Measurements from ENCODE around the gene PLXDC2. TPM values are rescaled to one million over a fixed set of nuclear protein-coding genes. Genes with fewer than 3 reads are reported as not detected.

The PLXDC2 gene
- total RNA-seq, 1 experiment from 2014 or later, result not detected

DNA sequence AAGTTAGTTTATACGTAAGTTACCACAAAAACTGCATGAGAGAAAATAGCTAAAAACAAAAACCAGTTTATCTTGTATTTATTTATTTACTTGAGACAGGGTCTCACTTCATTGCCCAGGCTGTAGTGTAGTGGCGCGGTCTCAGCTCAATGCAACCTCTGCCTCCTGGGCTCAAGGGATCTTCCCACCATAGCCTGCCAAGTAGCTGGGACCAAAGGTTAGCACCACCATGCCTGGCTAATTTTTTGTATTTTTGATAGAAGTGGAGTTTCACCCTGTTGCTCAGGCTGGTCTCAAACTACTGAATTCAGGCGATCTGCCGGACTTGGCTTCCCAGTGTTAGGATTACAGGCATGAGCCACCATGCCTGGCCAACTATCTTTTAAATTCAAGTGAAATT is 277.4 kb downstream of the PLXDC2 start:
- TF ChIP-seq EZH2 (IDR thresholded peaks at IDR 0.05; ENCODE audit: low read length, unreplicated experiment) (no peak), EZH2phosphoT487 (IDR thresholded peaks at IDR 0.05; ENCODE audit: borderline replicate concordance, low read length) (no peak)
- TF ChIP-seq, protein P1, sequence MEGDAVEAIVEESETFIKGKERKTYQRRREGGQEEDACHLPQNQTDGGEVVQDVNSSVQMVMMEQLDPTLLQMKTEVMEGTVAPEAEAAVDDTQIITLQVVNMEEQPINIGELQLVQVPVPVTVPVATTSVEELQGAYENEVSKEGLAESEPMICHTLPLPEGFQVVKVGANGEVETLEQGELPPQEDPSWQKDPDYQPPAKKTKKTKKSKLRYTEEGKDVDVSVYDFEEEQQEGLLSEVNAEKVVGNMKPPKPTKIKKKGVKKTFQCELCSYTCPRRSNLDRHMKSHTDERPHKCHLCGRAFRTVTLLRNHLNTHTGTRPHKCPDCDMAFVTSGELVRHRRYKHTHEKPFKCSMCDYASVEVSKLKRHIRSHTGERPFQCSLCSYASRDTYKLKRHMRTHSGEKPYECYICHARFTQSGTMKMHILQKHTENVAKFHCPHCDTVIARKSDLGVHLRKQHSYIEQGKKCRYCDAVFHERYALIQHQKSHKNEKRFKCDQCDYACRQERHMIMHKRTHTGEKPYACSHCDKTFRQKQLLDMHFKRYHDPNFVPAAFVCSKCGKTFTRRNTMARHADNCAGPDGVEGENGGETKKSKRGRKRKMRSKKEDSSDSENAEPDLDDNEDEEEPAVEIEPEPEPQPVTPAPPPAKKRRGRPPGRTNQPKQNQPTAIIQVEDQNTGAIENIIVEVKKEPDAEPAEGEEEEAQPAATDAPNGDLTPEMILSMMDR (conservative IDR thresholded peaks at IDR 0.05; ENCODE audit: low read depth, low read length), result no peak
- Histone ChIP-seq H3K27me3 (ENCODE audit: low read length) (peaks cover 5% of the 10 kb centered on the region; the same call in 1 of the 2 replicates), H3K4me2 (ENCODE audit: low read length) (no peak overlapping the region), H3K9ac (ENCODE audit: low read length) (no peak overlapping the region), H3K27ac (ENCODE audit: low read length) (no peak overlapping the region), H3K36me3 (ENCODE audit: low read depth, low read length) (no peaks in the 10 kb centered on the region; the same call in 1 of the 2 replicates), H3K4me3 (ENCODE audit: low read length) (no peak overlapping the region), H3K4me1 (ENCODE audit: insufficient read depth, low read length) (no peaks in the 10 kb centered on the region), H2AFZ (ENCODE audit: low read length) (no peak overlapping the region), H3K9me2 (replicated peaks; ENCODE audit: low read length) (no peaks in the 10 kb centered on the region), H4K20me1 (ENCODE audit: low read length) (no peaks in the 10 kb centered on the region), H3K79me2 (ENCODE audit: low read length) (no peaks in the 10 kb centered on the region), H3F3A (ENCODE audit: low read length, unreplicated experiment) (no peaks in the 10 kb centered on the region), H3K9me3 (ENCODE audit: low read length) (no peaks in the 10 kb centered on the region)
- DNase-seq (no peak), ATAC-seq (no peak)
- ChIA-PET CTCF (no interaction called here), POLR2A (ENCODE audit: unreplicated experiment) (no interaction called here)
- BruUV-seq (replicated peaks), result no TSS peak
- intact Hi-C loops (cut with micrococcal nuclease), result no loop called here

DNA sequence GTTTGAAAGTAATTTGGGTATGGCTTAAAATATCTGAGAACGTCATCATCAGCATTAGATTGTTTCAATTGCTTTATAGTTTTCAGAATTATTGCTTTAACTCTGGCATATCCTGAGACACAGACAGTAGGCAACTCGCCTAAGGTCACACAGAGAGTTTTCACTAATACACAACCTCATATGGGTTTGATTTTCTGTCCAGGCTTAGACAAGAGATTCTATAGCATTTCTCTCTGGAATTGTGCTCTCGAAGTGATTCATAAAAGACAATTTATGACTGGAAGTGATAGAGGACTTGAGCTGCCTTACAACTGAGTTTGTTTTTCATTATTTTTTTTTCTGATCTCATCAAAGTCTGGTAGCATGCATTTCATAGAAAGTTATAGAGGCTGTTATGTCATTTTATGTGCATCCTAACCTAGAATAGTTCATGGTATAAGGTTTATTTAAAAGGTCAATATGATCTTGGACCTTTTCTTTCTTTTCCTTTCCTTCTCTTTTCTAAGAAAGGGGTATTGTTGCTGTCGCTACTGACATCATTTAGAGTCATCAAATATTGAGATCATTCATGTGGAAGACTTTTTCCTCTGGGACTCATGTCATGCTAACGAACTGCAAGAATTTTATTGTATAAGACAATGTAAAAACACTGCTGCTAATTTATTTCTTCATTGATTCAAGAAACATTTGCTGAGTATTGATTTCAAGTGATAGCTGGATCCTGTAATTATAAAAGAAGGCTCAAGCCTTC is 278.2 kb downstream of the PLXDC2 start:
- intact Hi-C loops (cut with micrococcal nuclease), result no loop called here
- H3K27ac ChIP-seq (ENCODE audit: low read length), result no peak overlapping the region
- no peak overlapping the region for H3K4me3 ChIP-seq (ENCODE audit: low read length)
- ChIA-PET POLR2A (ENCODE audit: unreplicated experiment) (no interaction called here), CTCF (no interaction called here)
- no TSS peak for BruUV-seq (replicated peaks)
- H3K9me2 ChIP-seq (replicated peaks; ENCODE audit: low read length), result no peaks in the 10 kb centered on the region
- H3K9me3 ChIP-seq (ENCODE audit: low read length), result no peaks in the 10 kb centered on the region
- TF ChIP-seq EZH2phosphoT487 (IDR thresholded peaks at IDR 0.05; ENCODE audit: borderline replicate concordance, low read length), result no peak
- H3K4me1 ChIP-seq (ENCODE audit: insufficient read depth, low read length), result no peaks in the 10 kb centered on the region
- no peaks in the 10 kb centered on the region for H4K20me1 ChIP-seq (ENCODE audit: low read length)
- no peak for DNase-seq
- H3K9ac ChIP-seq (ENCODE audit: low read length), result no peak overlapping the region
- H3F3A ChIP-seq (ENCODE audit: low read length, unreplicated experiment), result no peaks in the 10 kb centered on the region
- H3K79me2 ChIP-seq (ENCODE audit: low read length), result no peaks in the 10 kb centered on the region
- no peak for ATAC-seq
- no peak overlapping the region for H3K4me2 ChIP-seq (ENCODE audit: low read length)
- no peaks in the 10 kb centered on the region; the same call in 1 of the 2 replicates for H3K36me3 ChIP-seq (ENCODE audit: low read depth, low read length)
- peaks cover 5% of the 10 kb centered on the region; the same call in 1 of the 2 replicates for H3K27me3 ChIP-seq (ENCODE audit: low read length)
- no peak overlapping the region for H2AFZ ChIP-seq (ENCODE audit: low read length)

DNA sequence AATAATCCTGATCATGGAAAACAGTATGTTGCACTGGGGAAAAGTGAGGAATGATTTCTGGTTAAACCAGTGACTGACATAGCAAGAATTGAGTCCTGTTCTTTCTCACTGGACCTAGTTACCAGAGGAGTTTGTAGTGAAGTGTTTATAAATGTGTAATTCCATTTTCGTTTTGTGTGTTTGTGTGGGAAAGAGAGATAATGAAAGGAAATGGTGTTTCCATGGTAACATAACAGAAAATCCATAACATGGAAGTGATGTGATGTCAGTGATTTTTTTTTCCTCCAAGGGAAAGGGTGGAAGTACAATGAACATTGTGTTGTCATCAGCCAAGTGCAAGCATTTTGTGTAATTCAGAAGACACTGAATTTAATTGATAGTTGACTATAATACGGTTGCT is 283.9 kb downstream of the PLXDC2 start:
- H3K4me3 ChIP-seq (ENCODE audit: low read length), result no peak overlapping the region
- H3K27ac ChIP-seq (ENCODE audit: low read length), result no peak overlapping the region
- peaks cover 5% of the 10 kb centered on the region; the same call in 1 of the 2 replicates for H3K27me3 ChIP-seq (ENCODE audit: low read length)
- H3K9me3 ChIP-seq (ENCODE audit: low read length), result no peaks in the 10 kb centered on the region
- DNase-seq, result no peak
- H4K20me1 ChIP-seq (ENCODE audit: low read length), result no peaks in the 10 kb centered on the region
- no peaks in the 10 kb centered on the region for H3F3A ChIP-seq (ENCODE audit: low read length, unreplicated experiment)
- no TSS peak for BruUV-seq (replicated peaks)
- H3K9ac ChIP-seq (ENCODE audit: low read length), result no peak overlapping the region
- TF ChIP-seq EZH2 (IDR thresholded peaks at IDR 0.05; ENCODE audit: low read length, unreplicated experiment) (no peak), EZH2phosphoT487 (IDR thresholded peaks at IDR 0.05; ENCODE audit: borderline replicate concordance, low read length) (no peak)
- TF ChIP-seq, protein P1 (conservative IDR thresholded peaks at IDR 0.05; ENCODE audit: low read depth, low read length), result no peak
- H3K36me3 ChIP-seq (ENCODE audit: low read depth, low read length), result no peaks in the 10 kb centered on the region
- intact Hi-C loops (cut with micrococcal nuclease), result no loop called here
- no peaks in the 10 kb centered on the region for H3K9me2 ChIP-seq (replicated peaks; ENCODE audit: low read length)
- no peaks in the 10 kb centered on the region for H3K79me2 ChIP-seq (ENCODE audit: low read length)
- ChIA-PET POLR2A (ENCODE audit: unreplicated experiment) (no interaction called here), CTCF (no interaction called here)
- H3K4me1 ChIP-seq (ENCODE audit: insufficient read depth, low read length), result no peaks in the 10 kb centered on the region
- H2AFZ ChIP-seq (ENCODE audit: low read length), result no peak overlapping the region
- no peak overlapping the region for H3K4me2 ChIP-seq (ENCODE audit: low read length)
- ATAC-seq, result no peak
